22Rv1 (cell line): Measurements from ENCODE around the gene KIRREL3.

Source experiments
- CTCF ChIP-seq: fragments of 450-650 bp; IDR thresholded peaks from 2 replicates; pipeline ENCODE4 v1.5.1; 2017; ENCODE audit warnings: mild to moderate bottlenecking
- ZFX ChIP-seq: fragments of 450-650 bp; IDR thresholded peaks from 2 replicates; pipeline ENCODE4 v1.6.1; 2017; ENCODE audit warnings: antibody characterized with exemption, borderline replicate concordance

- TF ChIP-seq CTCF: no peak
- no peak for TF ChIP-seq ZFX
These were observed 371.6 kb downstream of the KIRREL3 start for GRCh38 chr11:126628790-126629621.
